Panc1 (cell line): ENCODE results near the gene MET.

Experiments used
- CTCF ChIP-seq: fragments of 450-650 bp; IDR thresholded peaks from 2 replicates; pipeline ENCODE4 v1.5.1; 2017; ENCODE audit warnings: mild to moderate bottlenecking
- POLR2AphosphoS5 ChIP-seq: IDR thresholded peaks from 2 replicates; pipeline ENCODE4 v1.6.1; 2012; ENCODE audit warnings: mild to moderate bottlenecking, low read depth, low read length, moderate library complexity
- REST ChIP-seq, 2 experiments: IDR thresholded peaks; 2 replicates each; pipeline ENCODE4 v1.6.1; 2011 to 2012; ENCODE audit warnings: low read depth in 2 of 2, control low read depth in 1 of 2, low read length in 1 of 2, mild to moderate bottlenecking in 1 of 2, moderate library complexity in 1 of 2; ENCODE audit not compliant: insufficient read depth in 1 of 2
- SIN3A ChIP-seq: IDR thresholded peaks from 2 replicates; pipeline ENCODE4 v1.6.1; 2012; ENCODE audit warnings: low read depth, mild to moderate bottlenecking, low read length, moderate library complexity, borderline replicate concordance; ENCODE audit not compliant: insufficient read depth
- TCF7L2 ChIP-seq: IDR thresholded peaks from 2 replicates; pipeline ENCODE4 v1.6.1; 2011; ENCODE audit warnings: mild to moderate bottlenecking, low read depth, low read length, inconsistent platforms

GRCh38 chr7:116802746-116803152, 130.8 kb downstream of the MET start:
- peak; percentile 66 for TF ChIP-seq CTCF
- 0 out of 2 replicates have a peak, but pooled peaks have one; percentile 19 for TF ChIP-seq TCF7L2
- TF ChIP-seq REST (IDR thresholded peaks at IDR 0.05; ENCODE audit: insufficient read depth in 1 of 2, low read depth in 2 of 2, low read length in 1 of 2) = no peak
- no peak for TF ChIP-seq POLR2AphosphoS5
- no peak for TF ChIP-seq SIN3A
